Endothelial cell of umbilical vein (primary cell): ENCODE measurements around the gene DNMT1. TPM values are rescaled to one million over a fixed set of nuclear protein-coding genes. Genes with fewer than 3 reads are reported as not detected.

Experiments
- BruUV-seq: library from RNA; stranded (reverse); fragments of 400-500 nt; replicated peaks from 2 replicates; lab custom pipeline; 2021; lab: Mats Ljungman, UMichigan
- CTCF ChIA-PET: fragments of 300-600, 350-600 bp; sonication (Branson Sonifier 250); formaldehyde crosslinking; loops from one replicate; lab custom pipeline; 2021; ENCODE audit warnings: antibody characterized with exemption, inconsistent platforms; lab: Charles Lee
- POLR2A ChIA-PET: fragments of 300-600, 350-600 bp; sonication (Branson Sonifier 250); formaldehyde crosslinking; loops from one replicate; lab custom pipeline; 2021; ENCODE audit warnings: antibody characterized with exemption, inconsistent platforms; lab: Charles Lee
- DNase-seq: peaks from one replicate; pipeline ENCODE4 v3.0.0-alpha.2; 2011; ENCODE audit warnings: low read depth, low spot score
- FAIRE-seq: peaks from 2 replicates; lab custom pipeline; 2011; peaks lifted over from hg19 to GRCh38; lab: Jason Lieb, UNC
- H2AFZ ChIP-seq: 2 replicates; pipeline ENCODE4 v1.6.0; 2012; ENCODE audit warnings: low read depth, low read length, control low read depth, inconsistent platforms
- H3K27ac ChIP-seq: 2 replicates; pipeline ENCODE4 v1.5.1; 2011; ENCODE audit warnings: low read depth, mild to moderate bottlenecking, control low read depth, low read length, moderate library complexity; ENCODE audit not compliant: insufficient read depth
- H3K27me3 ChIP-seq, 2 experiments: 2 replicates each; pipeline versions ENCODE4 v1.6.0 to v1.6.1; 2011; ENCODE audit warnings: low read length in 2 of 2, mixed read lengths in 1 of 2; ENCODE audit not compliant: control insufficient read depth in 2 of 2, insufficient read depth in 2 of 2
- H3K36me3 ChIP-seq, 2 experiments: 2 replicates in 1 of 2; 3 replicates in 1 of 2; pipeline ENCODE4 v1.5.1; 2011; ENCODE audit warnings: low read length in 2 of 2, mild to moderate bottlenecking in 1 of 2, moderate library complexity in 1 of 2; ENCODE audit not compliant: control insufficient read depth in 2 of 2, insufficient read depth in 2 of 2; ENCODE audit errors: extremely low read depth in 1 of 2
- H3K4me1 ChIP-seq: 3 replicates; pipeline ENCODE4 v1.5.1; 2011; ENCODE audit warnings: mild to moderate bottlenecking, low read length; ENCODE audit not compliant: control insufficient read depth, insufficient read depth; ENCODE audit errors: extremely low read depth
- H3K4me2 ChIP-seq: 2 replicates; pipeline ENCODE4 v1.6.1; 2011; ENCODE audit warnings: low read length, control low read depth, mixed read lengths; ENCODE audit not compliant: insufficient read depth
- H3K4me3 ChIP-seq, 3 experiments: fragments of 200-600 bp in 1 of 3; sonication (generic), shearing (Covaris generic) in 1 of 3; replicated peaks in 1 of 3; 2 replicates each; pipeline ENCODE4 v1.5.1; 2011 to 2016; ENCODE audit warnings: control low read depth in 3 of 3, low read length in 3 of 3, mild to moderate bottlenecking in 2 of 3, inconsistent platforms in 1 of 3, low read depth in 1 of 3, moderate library complexity in 1 of 3; ENCODE audit not compliant: insufficient read depth in 1 of 3
- H3K79me2 ChIP-seq: 2 replicates; pipeline ENCODE4 v1.6.0; 2012; ENCODE audit warnings: low read length, inconsistent platforms; ENCODE audit not compliant: control insufficient read depth, insufficient read depth
- H3K9ac ChIP-seq: replicated peaks from 2 replicates; pipeline ENCODE3; 2011; ENCODE audit warnings: low read length, control low read depth; ENCODE audit not compliant: insufficient read depth; ENCODE audit errors: extremely low read depth
- H3K9me1 ChIP-seq: replicated peaks from 3 replicates; pipeline ENCODE4 v1.6.0; 2011; ENCODE audit warnings: mild to moderate bottlenecking, low read length; ENCODE audit not compliant: control insufficient read depth, insufficient read depth; ENCODE audit errors: extremely low read depth
- H3K9me3 ChIP-seq: replicated peaks from 2 replicates; pipeline ENCODE4 v1.5.1; 2012; ENCODE audit warnings: low read length, inconsistent platforms; ENCODE audit not compliant: control insufficient read depth, insufficient read depth
- H4K20me1 ChIP-seq: replicated peaks from 2 replicates; pipeline ENCODE3; 2011; ENCODE audit warnings: mild to moderate bottlenecking, low read length; ENCODE audit not compliant: control insufficient read depth, insufficient read depth; ENCODE audit errors: extremely low read depth
- CTCF ChIP-seq, 2 donors: IDR thresholded peaks; 1 replicate in 1 of 2; 2 replicates in 1 of 2; pipeline ENCODE4 v1.5.1; 2011; ENCODE audit warnings: low read length in 2 of 2, mild to moderate bottlenecking in 2 of 2, moderate library complexity in 2 of 2, control low read depth in 1 of 2, inconsistent platforms in 1 of 2, low read depth in 1 of 2; ENCODE audit not compliant: insufficient read depth in 1 of 2; ENCODE audit errors: extremely low read depth in 1 of 2
- GATA2 ChIP-seq: IDR thresholded peaks from 2 replicates; pipeline ENCODE4 v1.7.0; 2011; ENCODE audit warnings: low read depth, mild to moderate bottlenecking, moderate library complexity, mixed read lengths, low read length; ENCODE audit not compliant: insufficient read length, insufficient read depth
- JUN ChIP-seq: IDR thresholded peaks from 2 replicates; pipeline ENCODE4 v1.6.1; 2011; ENCODE audit warnings: borderline replicate concordance, low read depth; ENCODE audit not compliant: insufficient read length, insufficient read depth
- MAX ChIP-seq: IDR thresholded peaks from 2 replicates; pipeline ENCODE4 v1.6.1; 2011; ENCODE audit not compliant: insufficient read depth, insufficient read length
- MYC ChIP-seq: IDR thresholded peaks from one replicate; pipeline ENCODE4 v1.6.1; 2011; ENCODE audit warnings: mild to moderate bottlenecking, low read depth, low read length
- POLR2A ChIP-seq: IDR thresholded peaks from 2 replicates; pipeline ENCODE4 v1.6.1; 2012; ENCODE audit warnings: low read depth, mild to moderate bottlenecking, control low read depth, low read length
- dilution Hi-C: fragments of 300-500 bp; cut with MboI; formaldehyde crosslinking; loops from one replicate; pipeline ENCODE4 v1.15.0; 2019; ENCODE audit warnings: low sequenced_read_pairs; ENCODE audit not compliant: extremely low pct_ligation_motif_present
- intact Hi-C: fragments of 100-400 bp; cut with micrococcal nuclease; formaldehyde crosslinking; loops from one replicate; pipeline ENCODE4 v1.10.0; 2022
- polyA plus RNA-seq, 4 experiments: library from polyadenylated mRNA; depleted of rRNA in 3 of 4; stranded (reverse) in 3 of 4; unstranded in 1 of 4; fragments of >200 nt; gene quantifications; 2 replicates each; pipeline versions ENCODE4 v1.2.1 to v1.2.3, GENCODE V29; 2011 to 2012; ENCODE audit warnings: missing spikeins in 1 of 4
- total RNA-seq: library from RNA; stranded (reverse); gene quantifications from 2 replicates; pipeline ENCODE4 v1.2.3, GENCODE V29; 2021

DNMT1 gene
- total and polyA plus RNA-seq, 2 donors (not counting 3 experiments of a cell fraction or from before 2014, with no cell fraction given): 53.4 to 165 TPM

GRCh38 chr19:10137751-10138682, 56.7 kb downstream of the DNMT1 start:
- Histone ChIP-seq H3K36me3 (peaks cover 14 to 69% of the 10 kb centered on the region in 2 experiments), H3K9me1 (no peaks in the 10 kb centered on the region), H3K9me3 (no peaks in the 10 kb centered on the region), H3K27ac (no peak overlapping the region), H3K4me3 (no peak overlapping the region), H3K4me1 (no peaks in the 10 kb centered on the region), H3K79me2 (no peaks in the 10 kb centered on the region), H2AFZ (no peak overlapping the region), H3K27me3 (no peaks in the 10 kb centered on the region), H4K20me1 (no peaks in the 10 kb centered on the region), H3K4me2 (no peak overlapping the region), H3K9ac (no peak overlapping the region)
- dilution Hi-C loops: no loop called here
- CTCF ChIA-PET: no interaction called here
- intact Hi-C loops: no loop called here
- FAIRE-seq: no peak
- no peak for DNase-seq
- POLR2A ChIA-PET: no interaction called here
- BruUV-seq: no TSS peak
- TF ChIP-seq MYC: no peak
- TF ChIP-seq CTCF (IDR thresholded peaks at IDR 0.05; ENCODE audit: extremely low read depth in 1 of 2, insufficient read depth in 1 of 2, low read depth in 1 of 2, low read length in 2 of 2): no peak
- no peak for TF ChIP-seq MAX
- no peak for TF ChIP-seq JUN
- TF ChIP-seq POLR2A: no peak
- no peak for TF ChIP-seq GATA2
